ENCODE measurements around the gene SPAG6. TPM values are rescaled to one million over a fixed set of nuclear protein-coding genes. Genes with fewer than 3 reads are reported as not detected.
"Not testable (repeated sequence)": the region's sequence is repeated elsewhere in the genome, so short reads cannot be mapped to it uniquely, and the experiment has no call there.

The SPAG6 gene
- total RNA-seq, 2 donors from 2014 or later = not detected

DNA sequence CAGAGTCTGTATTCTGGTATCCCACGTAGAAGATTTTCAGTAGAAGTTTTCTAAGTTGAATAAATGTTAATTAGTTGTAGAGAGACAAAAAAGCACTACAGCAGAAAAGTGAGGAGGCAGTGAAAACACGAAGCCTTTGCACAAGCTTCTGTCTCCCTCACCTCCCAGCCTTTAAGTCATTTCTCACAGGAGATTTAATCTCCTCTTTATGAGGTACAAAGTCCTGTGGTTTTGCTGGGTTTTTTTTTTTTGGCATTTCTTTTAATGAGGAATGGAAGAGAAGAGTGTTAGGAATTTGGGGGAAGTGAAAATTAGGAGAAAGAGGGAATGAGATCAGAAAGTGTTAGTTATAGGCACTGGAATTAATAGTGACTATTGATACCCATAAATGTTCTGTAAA, 21.5 kb downstream of the SPAG6 start:
- Mint-ChIP-seq H3K27me3 (no peaks in the 10 kb centered on the region), H3K27ac (peak overlapping the region; percentile 55), H3K4me1 (peaks cover 4% of the 10 kb centered on the region), H3K36me3 (ENCODE audit: low read depth) (no peaks in the 10 kb centered on the region), H3K9me3 (no peaks in the 10 kb centered on the region), H3K4me3 (no peak overlapping the region)
- no peak for ATAC-seq (replicated peaks)

DNA sequence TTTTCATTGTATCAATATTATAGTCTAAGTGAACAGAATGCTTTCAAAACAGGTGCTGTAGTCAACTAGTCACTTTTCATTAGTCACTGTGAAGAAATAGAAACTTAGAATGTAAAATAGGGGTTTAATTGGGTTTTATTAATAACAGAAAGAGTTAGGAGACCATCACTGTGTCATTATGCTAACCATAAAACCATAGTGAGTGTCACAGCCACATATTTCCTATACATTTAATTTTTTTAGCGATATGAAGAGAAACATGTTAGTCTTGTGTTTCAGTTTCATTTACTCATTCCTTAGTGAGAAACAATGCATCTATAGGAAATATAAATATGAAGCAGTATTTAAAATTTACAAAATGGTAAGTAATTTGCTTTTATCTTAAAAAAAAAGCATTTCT, 22.2 kb downstream of the SPAG6 start:
- Mint-ChIP-seq H3K4me3 (no peak overlapping the region), H3K9me3 (no peaks in the 10 kb centered on the region), H3K36me3 (ENCODE audit: low read depth) (no peaks in the 10 kb centered on the region), H3K27ac (peak overlapping the region; percentile 68), H3K4me1 (peaks cover 4% of the 10 kb centered on the region), H3K27me3 (no peaks in the 10 kb centered on the region)
- ATAC-seq (replicated peaks) = peak; percentile 75

DNA sequence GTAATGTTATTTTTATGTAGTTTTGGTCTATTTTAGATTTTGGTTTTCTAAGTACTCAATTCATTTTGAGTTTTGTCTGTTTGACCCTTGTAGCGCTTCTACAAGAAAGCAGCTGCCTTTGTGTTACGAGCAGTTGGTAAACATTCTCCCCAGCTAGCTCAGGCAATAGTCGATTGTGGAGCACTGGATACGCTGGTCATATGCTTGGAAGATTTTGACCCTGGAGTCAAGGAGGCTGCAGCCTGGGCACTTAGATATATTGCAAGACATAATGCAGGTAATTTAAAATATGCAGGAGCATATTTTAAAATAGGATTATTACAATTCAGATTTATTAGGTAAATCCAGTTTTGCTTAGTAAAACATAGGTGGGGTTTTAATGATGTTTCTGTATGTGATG, 23.1 kb downstream of the SPAG6 start:
- Mint-ChIP-seq H3K4me1 (peaks cover 4% of the 10 kb centered on the region), H3K27me3 (no peaks in the 10 kb centered on the region), H3K36me3 (ENCODE audit: low read depth) (no peaks in the 10 kb centered on the region), H3K27ac (no peak overlapping the region), H3K4me3 (no peak overlapping the region), H3K9me3 (no peaks in the 10 kb centered on the region)
- no peak for ATAC-seq (replicated peaks)

DNA sequence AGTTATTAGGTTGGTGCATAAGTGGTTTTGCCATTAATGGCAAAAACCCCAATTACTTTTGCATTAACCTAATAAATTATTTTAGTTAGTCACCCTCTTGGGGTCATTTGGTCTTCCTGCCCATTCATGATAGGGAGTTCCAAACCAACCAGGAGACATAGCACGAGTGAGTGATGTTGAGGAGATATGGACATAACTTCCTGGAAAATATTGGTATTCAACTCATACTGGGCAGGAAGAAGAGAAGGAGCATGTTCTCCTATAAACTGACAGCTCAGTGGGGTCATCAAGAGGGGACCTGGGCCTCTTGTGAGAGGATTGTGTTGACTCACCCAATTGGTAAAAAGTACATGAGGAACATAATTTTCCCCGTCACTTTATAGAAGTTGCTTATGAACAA, 23.7 kb downstream of the SPAG6 start:
- ATAC-seq (replicated peaks) = no peak

DNA sequence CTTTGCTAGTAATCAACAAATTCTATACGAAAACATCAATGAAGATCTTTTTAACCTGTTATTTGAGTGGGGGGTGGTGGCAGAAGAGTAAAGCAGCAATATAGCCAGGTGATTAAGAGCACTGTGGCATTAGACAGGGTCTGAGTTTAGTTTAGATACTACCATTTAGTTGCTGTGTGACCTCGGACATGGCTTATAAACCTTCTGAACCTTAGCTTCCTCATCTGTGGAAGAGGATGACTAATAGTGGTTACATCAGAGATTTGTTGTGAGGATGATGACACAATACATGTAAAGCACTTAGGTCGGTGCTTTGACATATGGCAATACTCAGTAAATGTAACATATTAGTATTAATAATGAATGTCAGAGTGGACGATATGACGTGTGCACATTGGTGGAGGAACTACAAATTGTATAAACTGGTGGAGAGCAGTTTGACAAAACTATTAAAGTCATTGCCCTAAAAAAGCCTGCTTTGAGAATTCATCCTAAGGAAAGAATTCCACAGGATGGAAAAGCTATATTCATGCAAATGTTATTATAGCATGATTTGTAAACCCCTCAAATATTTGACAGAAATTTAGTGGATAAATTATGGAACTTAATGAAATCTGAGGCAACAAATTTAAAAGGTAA, 24.3 kb downstream of the SPAG6 start:
- peak; percentile 80 for ATAC-seq (replicated peaks)
- Mint-ChIP-seq H3K4me3 (no peak overlapping the region), H3K36me3 (ENCODE audit: low read depth) (no peaks in the 10 kb centered on the region), H3K9me3 (no peaks in the 10 kb centered on the region), H3K27me3 (no peaks in the 10 kb centered on the region), H3K4me1 (peaks cover 4% of the 10 kb centered on the region), H3K27ac (no peak overlapping the region)

More for the DNA sequence above, 23.7 kb downstream of the SPAG6 start:
- Mint-ChIP-seq H3K27me3 (no peaks in the 10 kb centered on the region), H3K27ac (no peak overlapping the region), H3K36me3 (ENCODE audit: low read depth) (no peaks in the 10 kb centered on the region), H3K4me1 (peaks cover 4% of the 10 kb centered on the region), H3K9me3 (no peaks in the 10 kb centered on the region), H3K4me3 (no peak overlapping the region)

DNA sequence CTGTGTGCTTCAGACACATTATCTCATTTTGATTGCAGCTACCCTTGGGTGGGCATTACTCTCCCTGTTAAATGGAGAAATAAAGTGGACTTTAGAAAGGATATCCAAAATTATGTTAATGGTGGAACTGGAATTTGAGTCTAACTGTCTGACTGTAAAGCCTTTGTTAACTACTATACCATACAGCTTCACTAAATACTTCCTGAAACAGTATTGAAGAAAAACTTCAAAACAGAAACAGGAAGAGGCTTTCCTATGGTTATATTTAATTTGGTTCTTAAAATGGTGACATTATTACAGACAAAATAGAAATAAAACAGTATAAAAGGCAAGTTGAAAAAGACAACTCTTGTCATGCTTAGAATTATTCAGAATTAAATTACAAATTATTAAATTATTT, 25.0 kb downstream of the SPAG6 start:
- no peaks in the 10 kb centered on the region for H3K36me3 Mint-ChIP-seq (ENCODE audit: low read depth)
- H3K27me3 Mint-ChIP-seq = peaks cover 3% of the 10 kb centered on the region
- no peak for ATAC-seq (replicated peaks)
- H3K9me3 Mint-ChIP-seq = no peaks in the 10 kb centered on the region
- H3K27ac Mint-ChIP-seq = no peak overlapping the region
- H3K4me1 Mint-ChIP-seq = peaks cover 4% of the 10 kb centered on the region
- H3K4me3 Mint-ChIP-seq = no peak overlapping the region

DNA sequence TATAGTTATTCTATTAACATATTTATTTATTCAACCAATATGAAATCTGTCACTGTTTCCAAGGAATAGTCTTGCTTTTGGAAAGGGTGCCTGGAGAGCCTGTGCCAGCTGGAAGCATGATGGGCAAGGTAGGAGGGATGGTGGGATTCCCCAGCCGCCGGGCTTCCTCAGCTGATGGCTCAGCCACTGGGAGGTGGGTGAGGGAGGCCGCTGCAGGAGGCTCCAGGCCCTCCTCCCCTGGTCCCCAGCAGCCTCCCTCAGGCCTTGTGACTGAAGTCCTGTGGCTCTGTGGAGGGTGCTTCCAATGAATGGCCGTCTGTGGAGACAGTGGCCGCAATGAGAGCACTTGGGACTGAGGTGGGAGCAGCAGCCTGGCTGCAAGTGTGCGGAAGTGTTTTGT, 27.0 kb downstream of the SPAG6 start:
- no peak overlapping the region for H3K27ac Mint-ChIP-seq
- H3K27me3 Mint-ChIP-seq = peaks cover 3% of the 10 kb centered on the region
- no peak for ATAC-seq (replicated peaks)
- H3K4me3 Mint-ChIP-seq = no peak overlapping the region
- H3K9me3 Mint-ChIP-seq = no peaks in the 10 kb centered on the region
- H3K4me1 Mint-ChIP-seq = peaks cover 4% of the 10 kb centered on the region
- no peaks in the 10 kb centered on the region for H3K36me3 Mint-ChIP-seq (ENCODE audit: low read depth)

DNA sequence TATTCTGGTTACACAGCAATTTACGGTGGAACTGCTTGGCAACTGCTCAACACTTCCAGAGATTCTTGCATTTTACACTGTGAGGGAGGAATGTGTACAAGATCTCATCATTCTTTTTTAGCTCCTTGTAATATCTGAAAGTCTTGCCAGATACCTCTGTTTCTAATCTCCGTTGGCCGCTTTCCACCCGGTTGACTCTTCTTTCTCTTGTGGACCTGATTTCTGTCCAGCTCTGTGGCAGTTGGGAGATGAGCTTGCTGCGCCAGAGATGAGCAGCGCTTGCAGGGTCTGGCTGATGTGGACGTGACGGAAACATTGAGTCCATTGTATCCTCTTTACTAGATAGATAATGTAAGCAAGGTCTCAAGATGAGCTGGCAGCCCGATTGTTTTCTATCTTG, 27.6 kb downstream of the SPAG6 start:
- H3K27ac Mint-ChIP-seq = no peak overlapping the region
- H3K4me3 Mint-ChIP-seq = no peak overlapping the region
- peaks cover 3% of the 10 kb centered on the region for H3K27me3 Mint-ChIP-seq
- no peaks in the 10 kb centered on the region for H3K36me3 Mint-ChIP-seq (ENCODE audit: low read depth)
- no peak for ATAC-seq (replicated peaks)
- no peaks in the 10 kb centered on the region for H3K9me3 Mint-ChIP-seq
- peaks cover under 1% of the 10 kb centered on the region for H3K4me1 Mint-ChIP-seq

DNA sequence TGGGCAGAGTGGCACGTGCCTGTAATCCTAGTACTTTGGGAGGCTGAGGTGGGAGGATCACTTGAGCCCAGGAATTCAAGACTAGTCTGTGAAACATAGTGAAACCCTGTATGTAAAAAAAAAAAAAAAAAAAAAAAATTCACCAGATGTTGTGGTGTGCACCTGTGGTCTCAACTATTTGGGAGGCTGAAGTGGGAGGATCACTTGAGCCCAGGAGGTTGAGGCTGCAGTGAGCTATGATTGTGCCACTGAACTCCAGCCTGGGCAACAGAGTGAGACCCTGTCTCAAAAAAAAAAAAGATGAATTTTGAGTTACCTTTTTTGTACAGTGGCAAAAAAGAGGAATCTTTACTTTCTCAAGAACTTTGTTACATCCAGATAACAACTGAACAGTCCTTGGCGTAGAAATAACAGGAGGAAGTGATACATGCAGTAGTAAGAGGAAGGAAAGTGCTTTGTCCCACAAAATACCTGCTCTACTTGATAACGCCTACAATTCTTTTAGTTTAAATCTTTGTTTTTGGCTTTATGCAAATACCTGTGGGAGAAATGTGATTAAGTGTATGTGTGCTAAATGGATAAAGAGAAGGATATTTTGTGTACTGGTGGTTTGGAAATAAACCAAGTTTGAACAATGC, 29.3 kb downstream of the SPAG6 start:
- no peak overlapping the region for H3K4me3 Mint-ChIP-seq
- peaks cover 3% of the 10 kb centered on the region for H3K27me3 Mint-ChIP-seq
- H3K9me3 Mint-ChIP-seq = no peaks in the 10 kb centered on the region
- H3K4me1 Mint-ChIP-seq = peaks cover 9% of the 10 kb centered on the region
- no peak overlapping the region for H3K27ac Mint-ChIP-seq
- no peak for ATAC-seq (replicated peaks)
- H3K36me3 Mint-ChIP-seq (ENCODE audit: low read depth) = no peaks in the 10 kb centered on the region

DNA sequence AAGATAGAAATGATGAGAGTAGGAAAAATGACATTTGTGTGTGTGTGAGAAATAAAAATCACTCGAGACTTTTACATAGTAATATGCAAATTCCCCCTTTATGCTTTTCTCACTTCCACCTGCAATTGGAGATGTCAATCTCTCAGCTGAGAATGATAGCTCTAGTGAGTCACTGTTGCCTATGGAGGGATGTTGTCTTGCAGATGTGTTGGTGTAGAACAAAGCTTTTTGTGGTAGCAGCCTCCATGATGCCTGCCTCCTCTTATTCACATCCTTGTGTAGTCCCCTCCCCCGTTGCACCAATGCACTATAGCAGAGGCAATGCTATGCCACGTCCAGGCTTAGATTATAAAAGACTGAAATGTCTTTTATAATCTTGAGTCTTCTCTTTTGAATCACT, 33.8 kb downstream of the SPAG6 start:
- no peaks in the 10 kb centered on the region for H3K9me3 Mint-ChIP-seq
- no peaks in the 10 kb centered on the region for H3K36me3 Mint-ChIP-seq (ENCODE audit: low read depth)
- ATAC-seq (replicated peaks) = peak; percentile 98
- peaks cover 9% of the 10 kb centered on the region for H3K4me1 Mint-ChIP-seq
- peaks cover 8% of the 10 kb centered on the region for H3K27me3 Mint-ChIP-seq
- H3K4me3 Mint-ChIP-seq = peak overlapping the region; percentile 18
- peak overlapping the region; percentile 29 for H3K27ac Mint-ChIP-seq

DNA sequence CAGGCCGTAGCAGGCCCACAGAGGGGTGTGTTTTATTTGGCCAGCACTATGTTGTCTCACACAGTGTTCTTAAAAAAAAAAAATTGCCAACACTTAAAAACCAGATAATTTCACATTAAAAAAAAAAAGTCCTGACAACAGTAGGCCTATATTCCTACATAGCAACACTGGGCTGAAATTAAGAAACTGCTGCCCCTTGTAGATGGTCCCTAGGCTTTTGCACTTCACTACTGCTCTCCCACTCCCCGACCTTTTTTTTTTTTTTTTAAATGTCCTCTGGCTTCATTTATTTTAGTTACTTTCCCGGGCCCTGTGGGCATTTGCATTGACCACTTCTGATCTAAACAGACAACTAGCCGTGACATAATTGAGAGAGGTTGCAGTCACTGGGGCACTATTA, 36.0 kb downstream of the SPAG6 start:
- H3K27me3 Mint-ChIP-seq = peaks cover 5% of the 10 kb centered on the region
- peaks cover 9% of the 10 kb centered on the region for H3K4me1 Mint-ChIP-seq
- H3K36me3 Mint-ChIP-seq (ENCODE audit: low read depth) = no peaks in the 10 kb centered on the region
- no peak overlapping the region for H3K4me3 Mint-ChIP-seq
- H3K9me3 Mint-ChIP-seq = no peaks in the 10 kb centered on the region
- no peak overlapping the region for H3K27ac Mint-ChIP-seq
- no peak for ATAC-seq (replicated peaks)

DNA sequence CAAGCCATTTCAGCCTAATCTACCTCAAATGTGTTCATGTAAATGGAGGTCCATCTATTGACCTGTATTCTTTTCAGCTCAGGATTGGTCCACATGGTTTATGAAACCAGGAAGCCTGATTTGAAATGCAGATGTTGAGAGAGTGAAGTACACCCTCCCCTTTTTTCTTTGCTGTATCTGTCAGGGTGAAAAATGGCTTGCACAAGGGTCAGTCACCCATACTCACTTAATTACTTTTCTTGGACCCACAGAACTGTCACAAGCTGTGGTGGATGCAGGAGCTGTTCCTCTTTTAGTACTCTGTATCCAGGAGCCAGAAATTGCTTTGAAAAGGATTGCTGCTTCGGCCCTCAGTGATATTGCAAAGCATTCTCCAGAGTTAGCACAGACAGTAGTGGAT, 41.2 kb downstream of the SPAG6 start:
- H3K27me3 Mint-ChIP-seq = peaks cover 3% of the 10 kb centered on the region
- H3K36me3 Mint-ChIP-seq (ENCODE audit: low read depth) = no peaks in the 10 kb centered on the region
- H3K9me3 Mint-ChIP-seq = no peaks in the 10 kb centered on the region
- ATAC-seq (replicated peaks) = no peak
- no peaks in the 10 kb centered on the region for H3K4me1 Mint-ChIP-seq
- no peak overlapping the region for H3K27ac Mint-ChIP-seq
- no peak overlapping the region for H3K4me3 Mint-ChIP-seq

DNA sequence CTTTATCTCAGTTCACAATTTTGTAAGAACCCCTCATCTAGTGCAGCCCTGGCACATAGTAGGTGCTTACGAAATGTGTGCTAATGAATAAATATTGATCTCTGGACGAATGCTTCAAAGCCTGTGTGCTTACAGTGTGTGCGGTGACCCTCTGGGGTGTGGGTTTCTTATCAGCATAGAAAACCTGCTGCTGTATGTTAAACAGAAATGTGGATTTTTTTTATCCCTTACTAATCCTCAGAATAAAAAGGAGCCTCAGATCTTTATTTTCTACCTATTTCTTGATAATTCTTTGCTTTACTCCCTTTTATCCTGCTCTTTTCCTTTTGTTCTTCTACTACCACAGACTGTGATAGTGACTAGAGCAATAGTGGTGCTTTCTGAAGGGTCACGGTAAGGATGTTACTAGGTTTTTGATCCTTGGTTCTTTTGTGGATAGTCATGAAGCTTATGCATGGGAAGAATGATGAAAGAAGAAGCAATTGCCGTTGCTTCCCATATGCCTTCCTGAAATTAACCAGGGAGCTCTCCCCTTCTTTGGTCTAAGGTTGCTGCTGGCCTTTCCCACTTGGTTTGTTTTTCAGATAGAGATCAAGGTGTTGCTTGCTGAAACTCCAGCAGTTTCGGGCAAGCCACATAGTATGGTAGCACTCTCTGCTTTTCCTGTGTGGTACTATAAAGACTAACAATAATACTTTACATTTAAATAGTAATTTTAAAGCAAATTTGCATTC, 44.7 kb downstream of the SPAG6 start:
- no peaks in the 10 kb centered on the region for H3K36me3 Mint-ChIP-seq (ENCODE audit: low read depth)
- no peak for ATAC-seq (replicated peaks)
- no peaks in the 10 kb centered on the region for H3K9me3 Mint-ChIP-seq
- no peaks in the 10 kb centered on the region for H3K27me3 Mint-ChIP-seq
- H3K4me1 Mint-ChIP-seq = no peaks in the 10 kb centered on the region
- no peak overlapping the region for H3K4me3 Mint-ChIP-seq
- no peak overlapping the region for H3K27ac Mint-ChIP-seq

DNA sequence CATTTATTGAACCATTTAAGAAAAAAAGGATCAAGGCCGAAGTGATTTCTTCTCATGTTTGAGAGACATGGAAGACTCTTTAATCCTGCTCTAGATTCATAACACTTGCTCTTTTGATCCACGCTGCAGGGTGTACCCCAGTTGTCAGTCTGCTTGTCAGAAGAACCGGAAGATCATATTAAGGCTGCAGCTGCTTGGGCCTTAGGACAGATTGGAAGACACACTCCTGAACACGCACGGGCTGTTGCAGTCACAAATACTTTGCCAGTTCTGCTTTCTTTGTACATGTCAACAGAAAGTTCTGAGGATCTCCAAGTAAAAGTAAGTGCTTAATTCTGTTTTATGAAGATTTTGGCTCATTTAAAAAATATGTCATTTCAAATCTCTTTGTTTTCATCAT, 46.3 kb downstream of the SPAG6 start:
- H3K9me3 Mint-ChIP-seq = no peaks in the 10 kb centered on the region
- no peak for ATAC-seq (replicated peaks)

DNA sequence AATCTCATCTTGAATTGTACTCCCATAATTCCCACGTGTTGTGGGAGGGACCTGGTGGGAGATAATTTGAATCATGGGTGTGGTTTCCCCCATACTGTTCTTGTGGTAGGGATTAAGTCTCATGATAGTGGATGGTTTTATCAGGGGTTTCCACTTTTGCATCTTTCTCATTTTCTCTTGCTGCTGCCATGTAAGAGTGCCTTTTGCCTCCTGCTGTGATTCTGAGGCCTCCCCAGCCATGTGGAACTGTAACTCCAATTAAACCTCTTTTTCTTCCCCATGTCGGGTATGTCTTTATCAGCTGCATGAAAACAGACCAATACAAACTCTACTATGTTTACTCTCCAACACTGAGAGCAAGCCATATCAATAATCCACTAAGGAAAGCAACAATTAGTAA, 50.9 kb downstream of the SPAG6 start:
- H3K27me3 Mint-ChIP-seq; H3K36me3 Mint-ChIP-seq (ENCODE audit: low read depth); H3K4me1 Mint-ChIP-seq; H3K27ac Mint-ChIP-seq; ATAC-seq (replicated peaks); H3K4me3 Mint-ChIP-seq; H3K9me3 Mint-ChIP-seq: not testable (repeated sequence)

More for the DNA sequence above, 46.3 kb downstream of the SPAG6 start:
- Mint-ChIP-seq H3K4me3 (no peak overlapping the region), H3K27me3 (peaks cover 6% of the 10 kb centered on the region), H3K36me3 (ENCODE audit: low read depth) (no peaks in the 10 kb centered on the region), H3K27ac (no peak overlapping the region), H3K4me1 (no peaks in the 10 kb centered on the region)
